ENCODE results near the gene NCAPG. TPM values are rescaled to one million over a fixed set of nuclear protein-coding genes. Genes with fewer than 3 reads are reported as not detected.

NCAPG gene
- total RNA-seq, result 1.2 TPM
- long read RNA-seq, result 0 reads

- peak; percentile 100 for ATAC-seq
- intact Hi-C loops (cut with DNase I), result loop anchor here (1.0 to 5.0 kb wide), 4 partner anchors 193 to 263 kb away; partner anchors contain the start of genes LAP3 and LCORL
- peak; percentile 99 for DNase-seq (ENCODE audit: missing footprints)
Observed at GRCh38 chr4:17810260-17811077, at the start of gene NCAPG, which contains the start of gene DCAF16. TSS of gene NCAPG (plus strand) at chr4:17810979. CDS start at chr4:17811078, 99 bp downstream. TSS of gene DCAF16 (minus strand) at chr4:17810757. CDS start at chr4:17804141, 6,616 bp downstream.

- intact Hi-C loops (cut with DNase I), result no loop called here
- DNase-seq (ENCODE audit: missing footprints) (no peak), ATAC-seq (no peak)
Observed at GRCh38 chr4:17761062-17761461, 49.7 kb upstream of the NCAPG start.

GRCh38 chr4:17762726-17763125, 48.1 kb upstream of the NCAPG start:
- ATAC-seq, result no peak
- intact Hi-C loops (cut with DNase I), result no loop called here
- DNase-seq (ENCODE audit: missing footprints), result no peak

GRCh38 chr4:17763416-17763815, 47.4 kb upstream of the NCAPG start:
- intact Hi-C loops (cut with DNase I), result no loop called here
- DNase-seq (ENCODE audit: missing footprints) (no peak), ATAC-seq (no peak)

- intact Hi-C loops (cut with DNase I), result no loop called here
- ATAC-seq (no peak), DNase-seq (ENCODE audit: missing footprints) (no peak)
Observed at GRCh38 chr4:17763931-17764330, 46.8 kb upstream of the NCAPG start.

- intact Hi-C loops (cut with DNase I), result no loop called here
- no peak for ATAC-seq
- no peak for DNase-seq (ENCODE audit: missing footprints)
Observed at GRCh38 chr4:17765514-17766286, 45.1 kb upstream of the NCAPG start.

GRCh38 chr4:17766826-17767458, 43.8 kb upstream of the NCAPG start:
- intact Hi-C loops (cut with DNase I), result no loop called here

GRCh38 chr4:17769406-17770174, 41.2 kb upstream of the NCAPG start:
- ATAC-seq (no peak), DNase-seq (ENCODE audit: missing footprints) (no peak)
- intact Hi-C loops (cut with DNase I), result no loop called here

More at GRCh38 chr4:17766826-17767458, 43.8 kb upstream of the NCAPG start:
- no peak for ATAC-seq
- DNase-seq (ENCODE audit: missing footprints), result no peak

GRCh38 chr4:17770845-17771244, 39.9 kb upstream of the NCAPG start:
- no peak for DNase-seq (ENCODE audit: missing footprints)
- no peak for ATAC-seq
- intact Hi-C loops (cut with DNase I), result no loop called here

- intact Hi-C loops (cut with DNase I), result no loop called here
- ATAC-seq (no peak), DNase-seq (ENCODE audit: missing footprints) (no peak)
Observed at GRCh38 chr4:17771284-17771908, 39.4 kb upstream of the NCAPG start.

GRCh38 chr4:17773135-17773698, 37.6 kb upstream of the NCAPG start:
- no peak for ATAC-seq
- no peak for DNase-seq (ENCODE audit: missing footprints)
- intact Hi-C loops (cut with DNase I), result no loop called here

GRCh38 chr4:17778431-17778830, 32.3 kb upstream of the NCAPG start:
- ATAC-seq (no peak), DNase-seq (ENCODE audit: missing footprints) (no peak)
- intact Hi-C loops (cut with DNase I), result no loop called here

GRCh38 chr4:17780501-17781299, 30.1 kb upstream of the NCAPG start:
- intact Hi-C loops (cut with DNase I), result no loop called here
- no peak for ATAC-seq

GRCh38 chr4:17781300-17782287, 29.2 kb upstream of the NCAPG start, which contains the start of gene FAM184B:
TSS of gene FAM184B (minus strand) at chr4:17781621. CDS start at chr4:17781299, 322 bp downstream.
- ATAC-seq, result no peak
- intact Hi-C loops (cut with DNase I), result no loop called here
- DNase-seq (ENCODE audit: missing footprints), result no peak

More at GRCh38 chr4:17780501-17781299, 30.1 kb upstream of the NCAPG start:
- DNase-seq (ENCODE audit: missing footprints), result peak; percentile 69

GRCh38 chr4:17785858-17786257, 24.9 kb upstream of the NCAPG start:
- ATAC-seq (no peak), DNase-seq (ENCODE audit: missing footprints) (no peak)
- intact Hi-C loops (cut with DNase I), result no loop called here

- intact Hi-C loops (cut with DNase I), result no loop called here
- DNase-seq (ENCODE audit: missing footprints) (no peak), ATAC-seq (no peak)
Observed at GRCh38 chr4:17786567-17786966, 24.2 kb upstream of the NCAPG start.
